ENCODE data around the gene TFRC.
"Not testable (repeated sequence)": the region's sequence is repeated elsewhere in the genome, so short reads cannot be mapped to it uniquely, and the experiment has no call there.

Gene TFRC

GRCh38 chr3:196067439-196067838, 14.5 kb downstream of the TFRC start:
- no peaks in the 10 kb centered on the region for H3K4me1 Mint-ChIP-seq
- H3K27ac Mint-ChIP-seq = no peak overlapping the region
- no peaks in the 10 kb centered on the region for H3K27me3 Mint-ChIP-seq
- DNase-seq (no peak), ATAC-seq (replicated peaks) (no peak)
- no peaks in the 10 kb centered on the region for H3K9me3 Mint-ChIP-seq
- H3K36me3 Mint-ChIP-seq = peaks cover 15 to 43% of the 10 kb centered on the region in 2 donors
- no peak overlapping the region for H3K4me3 Mint-ChIP-seq

- ATAC-seq (replicated peaks) (no peak), DNase-seq (no peak)
- Mint-ChIP-seq H3K4me3 (no peak overlapping the region), H3K27ac (no peak overlapping the region), H3K36me3 (peaks cover 29 to 48% of the 10 kb centered on the region in 2 donors), H3K27me3 (no peaks in the 10 kb centered on the region), H3K9me3 (no peaks in the 10 kb centered on the region), H3K4me1 (no peaks in the 10 kb centered on the region)
These were observed 17.9 kb downstream of the TFRC start for GRCh38 chr3:196063971-196064370.

- Mint-ChIP-seq H3K9me3 (no peaks in the 10 kb centered on the region), H3K4me3 (no peak overlapping the region), H3K4me1 (no peaks in the 10 kb centered on the region), H3K27me3 (no peaks in the 10 kb centered on the region), H3K27ac (no peak overlapping the region), H3K36me3 (peaks cover 29 to 46% of the 10 kb centered on the region in 2 donors)
- ATAC-seq (replicated peaks) (no peak), DNase-seq (no peak)
These were observed 18.4 kb downstream of the TFRC start for GRCh38 chr3:196063456-196063855.

GRCh38 chr3:196063049-196063448, 18.8 kb downstream of the TFRC start:
- ATAC-seq (replicated peaks) = no peak
- H3K36me3 Mint-ChIP-seq = peaks cover 32 to 48% of the 10 kb centered on the region in 2 donors

GRCh38 chr3:196060834-196061233, 21.1 kb downstream of the TFRC start:
- H3K27ac Mint-ChIP-seq = no peak overlapping the region

More at GRCh38 chr3:196063049-196063448, 18.8 kb downstream of the TFRC start:
- Mint-ChIP-seq H3K4me3 (no peak overlapping the region), H3K9me3 (no peaks in the 10 kb centered on the region), H3K27ac (no peak overlapping the region), H3K4me1 (no peaks in the 10 kb centered on the region), H3K27me3 (no peaks in the 10 kb centered on the region)
- no peak for DNase-seq

GRCh38 chr3:196057760-196058331, 24.0 kb downstream of the TFRC start:
- H3K27me3 Mint-ChIP-seq = no peaks in the 10 kb centered on the region
- no peak overlapping the region for H3K4me3 Mint-ChIP-seq
- H3K36me3 Mint-ChIP-seq = peaks cover 38 to 56% of the 10 kb centered on the region in 2 donors
- H3K4me1 Mint-ChIP-seq = no peaks in the 10 kb centered on the region
- no peak overlapping the region for H3K27ac Mint-ChIP-seq
- no peaks in the 10 kb centered on the region for H3K9me3 Mint-ChIP-seq
- DNase-seq (no peak), ATAC-seq (replicated peaks) (no peak)

More at GRCh38 chr3:196060834-196061233, 21.1 kb downstream of the TFRC start:
- H3K4me3 Mint-ChIP-seq = no peak overlapping the region
- peaks cover 31 to 49% of the 10 kb centered on the region in 2 donors for H3K36me3 Mint-ChIP-seq
- H3K4me1 Mint-ChIP-seq = no peaks in the 10 kb centered on the region
- ATAC-seq (replicated peaks) = no peak
- no peaks in the 10 kb centered on the region for H3K9me3 Mint-ChIP-seq
- no peak for DNase-seq
- no peaks in the 10 kb centered on the region for H3K27me3 Mint-ChIP-seq

- not testable (repeated sequence) for ATAC-seq (replicated peaks); DNase-seq; H3K27me3 Mint-ChIP-seq; H3K9me3 Mint-ChIP-seq; H3K4me1 Mint-ChIP-seq; H3K4me3 Mint-ChIP-seq
- Mint-ChIP-seq H3K36me3 (peaks cover 38 to 55% of the 10 kb centered on the region in 2 donors), H3K27ac (peak overlapping the region; percentile 47)
These were observed 25.5 kb downstream of the TFRC start for GRCh38 chr3:196056371-196056770.

GRCh38 chr3:196055683-196056270, 26.1 kb downstream of the TFRC start:
- no peaks in the 10 kb centered on the region for H3K4me1 Mint-ChIP-seq
- H3K27ac Mint-ChIP-seq = no peak overlapping the region
- no peaks in the 10 kb centered on the region for H3K9me3 Mint-ChIP-seq
- no peak for ATAC-seq (replicated peaks)
- H3K36me3 Mint-ChIP-seq = peaks cover 34 to 52% of the 10 kb centered on the region in 2 donors
- DNase-seq = no peak
- no peaks in the 10 kb centered on the region for H3K27me3 Mint-ChIP-seq
- H3K4me3 Mint-ChIP-seq = no peak overlapping the region

GRCh38 chr3:196055240-196055639, 26.6 kb downstream of the TFRC start:
- no peaks in the 10 kb centered on the region for H3K9me3 Mint-ChIP-seq
- no peak overlapping the region for H3K4me3 Mint-ChIP-seq
- H3K4me1 Mint-ChIP-seq = no peaks in the 10 kb centered on the region
- peaks cover 31 to 49% of the 10 kb centered on the region in 2 donors for H3K36me3 Mint-ChIP-seq
- no peak for DNase-seq
- no peaks in the 10 kb centered on the region for H3K27me3 Mint-ChIP-seq
- no peak overlapping the region for H3K27ac Mint-ChIP-seq
- ATAC-seq (replicated peaks) = no peak

GRCh38 chr3:196054661-196055060, 27.2 kb downstream of the TFRC start:
- no peaks in the 10 kb centered on the region for H3K9me3 Mint-ChIP-seq
- DNase-seq (no peak), ATAC-seq (replicated peaks) (no peak)
- no peak overlapping the region for H3K27ac Mint-ChIP-seq
- no peaks in the 10 kb centered on the region for H3K4me1 Mint-ChIP-seq
- no peak overlapping the region for H3K4me3 Mint-ChIP-seq
- H3K36me3 Mint-ChIP-seq = peaks cover 31 to 49% of the 10 kb centered on the region in 2 donors
- no peaks in the 10 kb centered on the region for H3K27me3 Mint-ChIP-seq

GRCh38 chr3:196053487-196053886, 28.4 kb downstream of the TFRC start:
- Mint-ChIP-seq H3K4me3 (no peak overlapping the region), H3K27me3 (no peaks in the 10 kb centered on the region), H3K9me3 (no peaks in the 10 kb centered on the region), H3K27ac (peak overlapping the region; percentile 38), H3K4me1 (no peaks in the 10 kb centered on the region), H3K36me3 (peaks cover 34 to 54% of the 10 kb centered on the region in 2 donors)
- ATAC-seq (replicated peaks) (no peak), DNase-seq (no peak)

- no peak for DNase-seq
- Mint-ChIP-seq H3K27me3 (no peaks in the 10 kb centered on the region), H3K4me1 (no peaks in the 10 kb centered on the region), H3K36me3 (peaks cover 24 to 50% of the 10 kb centered on the region in 2 donors), H3K27ac (peak overlapping the region; percentile 56), H3K9me3 (no peaks in the 10 kb centered on the region), H3K4me3 (no peak overlapping the region)
- no peak for ATAC-seq (replicated peaks)
These were observed 30.4 kb downstream of the TFRC start for GRCh38 chr3:196051282-196052076.

- Mint-ChIP-seq H3K4me1 (no peaks in the 10 kb centered on the region), H3K36me3 (peaks cover 27 to 54% of the 10 kb centered on the region in 2 donors)
These were observed 31.3 kb downstream of the TFRC start for GRCh38 chr3:196050597-196050996.

GRCh38 chr3:196049653-196050052, 32.2 kb downstream of the TFRC start:
- DNase-seq = no peak
- H3K36me3 Mint-ChIP-seq = peaks cover 34 to 54% of the 10 kb centered on the region in 2 donors
- no peak overlapping the region for H3K4me3 Mint-ChIP-seq
- H3K27me3 Mint-ChIP-seq = no peaks in the 10 kb centered on the region
- no peaks in the 10 kb centered on the region for H3K9me3 Mint-ChIP-seq
- no peak for ATAC-seq (replicated peaks)
- H3K27ac Mint-ChIP-seq = no peak overlapping the region
- no peaks in the 10 kb centered on the region for H3K4me1 Mint-ChIP-seq

More at GRCh38 chr3:196050597-196050996, 31.3 kb downstream of the TFRC start:
- H3K4me3 Mint-ChIP-seq = no peak overlapping the region
- no peaks in the 10 kb centered on the region for H3K9me3 Mint-ChIP-seq
- no peak overlapping the region for H3K27ac Mint-ChIP-seq
- ATAC-seq (replicated peaks) = no peak
- DNase-seq = no peak
- H3K27me3 Mint-ChIP-seq = no peaks in the 10 kb centered on the region

Data from stimulated activated naive B cell treated with anti-CD40 and anti-IgM and Interleukin-4, amounts not matched to agents 10 μg/mL and 1 μg/mL and 100 μg/mL, for 72 hours (primary cell).